Colonic mucosa (tissue), 4 donors: Measurements from ENCODE around the gene HES3. TPM values are rescaled to one million over a fixed set of nuclear protein-coding genes. Genes with fewer than 3 reads are reported as not detected.

Experiments used
- DNase-seq: peaks from one replicate; pipeline ENCODE4 v3.0.0-alpha.2; 2020
- H3K27ac ChIP-seq: fragments of 200-600 bp; one replicate; pipeline ENCODE4 v1.8.0; 2021
- H3K27me3 ChIP-seq: fragments of 200-600 bp; one replicate; pipeline ENCODE4 v1.8.0; 2021
- H3K36me3 ChIP-seq: fragments of 200-600 bp; one replicate; pipeline ENCODE4 v1.8.0; 2021
- H3K4me1 ChIP-seq: fragments of 200-600 bp; one replicate; pipeline ENCODE4 v1.8.0; 2021; ENCODE audit warnings: mild to moderate bottlenecking
- H3K4me3 ChIP-seq: fragments of 200-600 bp; one replicate; pipeline ENCODE4 v1.8.0; 2021
- H3K9ac ChIP-seq, 2 donors: one replicate each; pipeline ENCODE4 v1.7.0; 2013; ENCODE audit warnings: control low read depth in 2 of 2, low read depth in 2 of 2, low read length in 2 of 2
- H3K9me3 ChIP-seq: fragments of 200-600 bp; one replicate; pipeline ENCODE4 v1.8.0; 2021
- CTCF ChIP-seq: fragments of 200-600 bp; IDR thresholded peaks from one replicate; pipeline ENCODE4 v1.8.0; 2022; ENCODE audit warnings: antibody characterized with exemption, mild to moderate bottlenecking
- intact Hi-C: fragments of 100-400 bp; cut with DNase I; formaldehyde crosslinking; loops from one replicate; pipeline ENCODE4 v1.14.1; 2022
- total RNA-seq, 2 donors: library from RNA; stranded (reverse); fragmentation: NEBNext Ultra II Directional in 1 of 2; extraction: Animal tissue kit (Norgen Biotek cat#: 25700) in 1 of 2; gene quantifications; one replicate each; pipeline ENCODE4 v1.2.1, GENCODE V29; 2021
- donor health status: healthy.
- donor health status: DM: no; HTN: no; CAD: no.
- donor health status: DM: no; HTN: no; CAD: no.

Gene HES3
- total RNA-seq, 2 donors from 2014 or later = not detected

DNA sequence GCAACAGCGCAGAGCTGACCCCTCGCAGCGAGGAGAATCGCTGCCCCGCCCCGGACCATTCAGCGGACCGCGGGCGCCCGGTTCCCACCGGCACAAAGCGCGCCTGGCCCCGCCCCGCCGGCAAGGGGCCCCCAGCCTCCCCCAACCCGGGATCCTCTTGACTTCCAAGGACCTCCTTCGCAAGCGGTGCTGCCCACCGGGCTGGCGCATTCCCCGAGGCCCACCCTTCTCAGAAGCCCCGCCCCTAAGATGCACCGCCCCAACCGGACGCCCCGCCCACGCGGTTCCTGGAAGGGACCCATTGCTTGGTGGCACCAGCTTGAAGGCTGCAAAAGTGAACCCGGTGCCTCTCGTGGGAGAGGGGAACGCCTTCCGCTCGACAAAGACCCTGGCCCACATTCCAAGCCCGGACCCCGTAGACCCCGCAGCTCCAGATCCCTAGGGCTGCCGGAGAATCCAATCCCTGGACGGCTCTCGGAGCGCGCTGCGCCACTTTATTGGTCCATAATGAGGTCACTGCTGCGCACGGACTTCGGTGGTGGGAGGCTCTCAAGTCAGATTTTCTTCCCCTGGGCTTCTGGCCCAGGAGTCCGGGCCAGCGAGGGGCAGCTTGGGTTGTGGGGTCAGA is 2.0 kb downstream of the HES3 start:
- H3K27ac ChIP-seq = no peak overlapping the region
- intact Hi-C loops = loop anchor here (2.0 to 5.0 kb wide), 5 partner anchors 36 to 191 kb away; no protein-coding TSS in a partner anchor
- H3K4me3 ChIP-seq = peak overlapping the region; percentile 3
- H3K4me1 ChIP-seq = peaks cover 23% of the 10 kb centered on the region
- peak; percentile 74 for DNase-seq
- no peak for TF ChIP-seq CTCF
- peaks cover 69% of the 10 kb centered on the region for H3K27me3 ChIP-seq
- H3K36me3 ChIP-seq = no peaks in the 10 kb centered on the region
- no peak overlapping the region for H3K9ac ChIP-seq
- H3K9me3 ChIP-seq = no peaks in the 10 kb centered on the region

DNA sequence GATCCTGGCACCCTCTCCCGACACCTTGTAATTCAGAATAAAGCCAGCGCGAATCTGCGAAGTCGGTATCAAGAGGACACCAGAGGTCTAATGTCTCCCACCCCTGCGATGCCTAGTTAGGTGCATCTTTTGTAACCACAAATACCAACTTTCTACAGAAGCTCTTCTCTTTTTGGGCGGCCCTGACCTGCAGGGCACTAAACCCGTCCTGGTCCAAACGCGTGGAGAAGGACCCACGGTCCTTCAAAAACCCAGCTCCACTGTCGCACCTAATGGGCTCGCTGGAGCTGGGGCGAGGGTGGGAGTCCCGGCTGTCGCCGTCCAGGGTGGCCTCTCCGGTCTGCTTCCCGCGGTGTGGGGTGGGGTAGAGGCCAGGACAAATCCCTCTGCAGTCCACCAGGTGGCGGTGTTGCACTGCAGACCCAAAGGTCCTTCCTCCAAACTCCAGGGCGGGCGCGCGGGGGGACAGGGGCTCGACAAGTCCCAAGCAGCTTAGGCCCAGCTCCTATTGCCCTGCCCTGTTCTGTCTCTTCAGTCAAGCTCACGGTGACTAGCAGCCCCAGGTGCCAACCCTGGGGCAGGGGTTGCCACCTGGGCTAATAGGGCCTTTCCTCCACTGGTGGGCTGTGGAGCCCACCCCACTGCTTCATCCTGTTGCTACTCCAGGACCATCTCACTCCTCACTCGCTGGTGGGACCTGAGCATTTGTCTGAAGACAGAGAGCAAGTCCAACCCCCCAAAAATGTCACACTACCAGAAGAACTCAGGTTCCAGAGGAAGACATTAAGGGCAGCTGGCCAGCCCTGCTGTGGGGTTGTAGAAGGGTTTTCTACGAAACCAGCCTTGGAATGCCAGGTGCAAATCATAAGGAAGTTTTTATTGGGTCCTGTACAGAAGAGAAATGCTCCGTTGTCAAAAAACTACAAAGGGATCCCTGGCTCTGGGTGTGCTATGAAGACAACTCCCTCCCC is 2.8 kb downstream of the HES3 start:
- Histone ChIP-seq H3K4me1 (peaks cover 21% of the 10 kb centered on the region), H3K4me3 (no peak overlapping the region)

DNA sequence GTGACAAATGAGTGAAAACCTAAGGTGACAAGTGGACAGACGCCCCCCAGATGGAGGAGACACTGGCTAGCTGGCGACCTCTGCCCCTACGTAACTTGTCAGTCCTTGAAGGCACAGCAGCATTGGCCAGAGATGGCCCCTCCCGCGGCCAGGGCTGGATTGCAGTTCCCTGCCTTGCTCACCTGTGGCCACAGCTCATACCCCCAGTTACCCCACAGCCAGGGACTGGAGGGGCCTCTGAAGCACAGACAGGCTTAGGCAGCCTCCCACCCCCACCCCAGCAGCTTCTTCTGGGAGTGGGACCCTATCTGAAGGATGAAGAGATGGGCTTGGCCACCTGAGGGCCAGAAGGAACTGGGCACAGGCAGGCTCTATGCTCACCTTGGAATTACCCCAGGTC is 3.7 kb downstream of the HES3 start:
- no peak for DNase-seq
- no peaks in the 10 kb centered on the region for H3K9me3 ChIP-seq
- H3K27me3 ChIP-seq = peaks cover 53% of the 10 kb centered on the region
- TF ChIP-seq CTCF = no peak
- no peak overlapping the region for H3K9ac ChIP-seq
- intact Hi-C loops = loop anchor here (2.0 to 5.0 kb wide), 3 partner anchors 35 to 160 kb away; no protein-coding TSS in a partner anchor
- H3K27ac ChIP-seq = no peak overlapping the region
- H3K4me3 ChIP-seq = no peak overlapping the region
- H3K36me3 ChIP-seq = no peaks in the 10 kb centered on the region
- peaks cover 17% of the 10 kb centered on the region for H3K4me1 ChIP-seq

More for the DNA sequence above, 2.8 kb downstream of the HES3 start:
- H3K9me3 ChIP-seq = no peaks in the 10 kb centered on the region
- no peaks in the 10 kb centered on the region for H3K36me3 ChIP-seq
- DNase-seq = peak; percentile 85
- peaks cover 62% of the 10 kb centered on the region for H3K27me3 ChIP-seq
- no peak overlapping the region for H3K9ac ChIP-seq
- TF ChIP-seq CTCF = peak; percentile 95
- intact Hi-C loops = loop anchor here (2.0 to 5.0 kb wide), 3 partner anchors 36 to 161 kb away; no protein-coding TSS in a partner anchor
- H3K27ac ChIP-seq = no peak overlapping the region

DNA sequence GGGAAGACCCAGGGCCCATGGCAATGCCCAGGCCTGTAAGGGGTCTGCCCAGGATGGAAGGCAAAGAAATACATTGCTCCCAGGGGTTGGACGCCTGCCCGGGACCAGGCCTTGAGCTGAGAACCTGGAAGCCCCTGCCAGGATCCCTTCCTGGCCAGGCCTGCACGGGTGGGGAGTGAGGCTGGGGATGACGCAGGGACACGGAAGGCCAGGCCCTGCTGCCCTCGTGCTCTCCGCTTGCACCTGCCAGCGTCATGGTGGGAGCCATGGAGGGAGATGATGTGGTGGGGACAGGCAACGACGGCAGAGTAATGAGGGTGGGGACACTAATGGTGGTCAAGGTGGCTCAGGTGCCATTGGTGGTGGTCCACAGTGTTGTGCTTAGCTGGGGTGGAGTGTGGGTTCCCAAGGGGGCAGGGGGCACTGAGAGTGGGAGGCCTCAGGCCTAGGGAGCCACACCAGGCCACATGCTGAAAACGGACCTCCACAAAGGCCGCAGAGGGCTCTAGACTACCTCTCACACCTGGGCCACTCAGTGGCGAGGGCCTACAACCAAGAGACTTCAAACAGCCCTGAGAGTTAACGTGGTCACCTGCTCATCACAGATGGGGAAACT is 4.3 kb downstream of the HES3 start:
- TF ChIP-seq CTCF = no peak
- peaks cover 47% of the 10 kb centered on the region for H3K27me3 ChIP-seq
- H3K4me1 ChIP-seq = peaks cover 17% of the 10 kb centered on the region
- intact Hi-C loops = loop anchor here (5.0 kb wide), 2 partner anchors 34 to 159 kb away; no protein-coding TSS in a partner anchor
- no peak overlapping the region for H3K27ac ChIP-seq
- H3K4me3 ChIP-seq = no peak overlapping the region
- DNase-seq = no peak
- H3K9ac ChIP-seq = no peak overlapping the region
- H3K9me3 ChIP-seq = no peaks in the 10 kb centered on the region
- no peaks in the 10 kb centered on the region for H3K36me3 ChIP-seq
